ENCODE data around the gene FAM168A. TPM values are rescaled to one million over a fixed set of nuclear protein-coding genes. Genes with fewer than 3 reads are reported as not detected.

The FAM168A gene
- total and polyA plus RNA-seq, 9 of the 15 experiments (the other 6 are each of a cell fraction or from before 2014, with no cell fraction given) = 0.44 to 7.2 (median 2.9) TPM

DNA sequence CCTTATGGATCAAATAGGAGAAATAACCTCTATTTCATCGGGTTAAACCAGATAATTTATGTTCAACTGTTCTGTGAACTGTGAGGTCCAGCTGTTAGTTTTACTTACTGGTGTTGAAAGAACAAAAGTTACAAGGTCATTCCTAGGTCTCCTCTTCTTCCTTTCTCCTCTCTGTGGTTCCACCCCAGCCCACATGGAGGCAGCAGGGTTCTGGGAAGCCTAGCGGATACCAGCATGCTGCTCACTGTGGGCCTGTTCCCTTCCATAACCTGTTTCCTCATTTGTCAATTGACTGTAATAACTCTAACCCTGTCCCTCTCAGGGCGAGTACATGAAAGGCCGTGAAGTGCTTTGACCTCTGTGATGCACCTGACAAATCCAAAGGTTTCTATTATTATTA, 193.9 kb downstream of the FAM168A start (continued):
- TF ChIP-seq ZC3H4 (CRISPR knock-in tag; IDR thresholded peaks at IDR 0.05; ENCODE audit: borderline replicate concordance) (no peak), CTBP1 (IDR thresholded peaks at IDR 0.05; ENCODE audit: borderline replicate concordance) (0 out of 2 replicates have a peak, but pooled peaks have one; percentile 20), HEY1 (CRISPR knock-in tag; IDR thresholded peaks at IDR 0.05; ENCODE audit: borderline replicate concordance) (no peak), ZNF561 (CRISPR knock-in tag; conservative IDR thresholded peaks at IDR 0.05) (no peak), PHF20 (IDR thresholded peaks at IDR 0.05; ENCODE audit: partially characterized antibody) (peak; percentile 51), CEBPG (CRISPR knock-in tag; IDR thresholded peaks at IDR 0.05) (0 out of 2 replicates have a peak, but pooled peaks have one; percentile 12), CEBPG (tag; conservative IDR thresholded peaks at IDR 0.05 in 1 of 2, IDR thresholded peaks at IDR 0.05 in 1 of 2) (no peak), CEBPB (tag; IDR thresholded peaks at IDR 0.05) (no peak), CREB1 (IDR thresholded peaks at IDR 0.05) (no peak), CREB1 (CRISPR knock-in tag; IDR thresholded peaks at IDR 0.05) (0 out of 2 replicates have a peak, but pooled peaks have one; percentile 15), RAD51 (IDR thresholded peaks at IDR 0.05; ENCODE audit: borderline replicate concordance, low read depth) (no peak), ZNF146 (CRISPR knock-in tag; IDR thresholded peaks at IDR 0.05; ENCODE audit: unreplicated experiment) (no peak), CREM (IDR thresholded peaks at IDR 0.05; ENCODE audit: low read depth) (0 out of 2 replicates have a peak, but pooled peaks have one; percentile 33), MAZ (CRISPR knock-in tag; conservative IDR thresholded peaks at IDR 0.05 in 1 of 2, IDR thresholded peaks at IDR 0.05 in 1 of 2) (peak in 1 of 2 experiments; percentile 36; a peak in 1 of 4 replicates), BHLHE40 (IDR thresholded peaks at IDR 0.05; ENCODE audit: low read length) (0 out of 2 replicates have a peak, but pooled peaks have one; percentile 29), ZNF707 (CRISPR knock-in tag; conservative IDR thresholded peaks at IDR 0.05) (no peak), SIN3B (IDR thresholded peaks at IDR 0.05; ENCODE audit: low read depth) (no peak), SPI1 (IDR thresholded peaks at IDR 0.05; ENCODE audit: borderline replicate concordance, low read depth, low read length) (peak; percentile 41; the same call in 1 of the 2 replicates), STAG1 (CRISPR knock-in tag; IDR thresholded peaks at IDR 0.05; ENCODE audit: borderline replicate concordance) (peak; percentile 56; the same call in 1 of the 2 replicates), HMGN3 (IDR thresholded peaks at IDR 0.05; ENCODE audit: borderline replicate concordance, extremely low read depth, insufficient read length, low read depth, low read length) (no peak), ATF7 (IDR thresholded peaks at IDR 0.05) (0 out of 2 replicates have a peak, but pooled peaks have one; percentile 11), ZNF224 (CRISPR knock-in tag; IDR thresholded peaks at IDR 0.05) (no peak)
- TF ChIP-seq, protein P1, sequence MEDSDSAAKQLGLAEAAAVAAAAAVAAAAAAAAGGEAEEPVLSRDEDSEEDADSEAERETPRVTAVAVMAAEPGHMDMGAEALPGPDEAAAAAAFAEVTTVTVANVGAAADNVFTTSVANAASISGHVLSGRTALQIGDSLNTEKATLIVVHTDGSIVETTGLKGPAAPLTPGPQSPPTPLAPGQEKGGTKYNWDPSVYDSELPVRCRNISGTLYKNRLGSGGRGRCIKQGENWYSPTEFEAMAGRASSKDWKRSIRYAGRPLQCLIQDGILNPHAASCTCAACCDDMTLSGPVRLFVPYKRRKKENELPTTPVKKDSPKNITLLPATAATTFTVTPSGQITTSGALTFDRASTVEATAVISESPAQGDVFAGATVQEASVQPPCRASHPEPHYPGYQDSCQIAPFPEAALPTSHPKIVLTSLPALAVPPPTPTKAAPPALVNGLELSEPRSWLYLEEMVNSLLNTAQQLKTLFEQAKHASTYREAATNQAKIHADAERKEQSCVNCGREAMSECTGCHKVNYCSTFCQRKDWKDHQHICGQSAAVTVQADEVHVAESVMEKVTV (CRISPR knock-in tag; IDR thresholded peaks at IDR 0.05) = no peak
- TF ChIP-seq, protein P2, sequence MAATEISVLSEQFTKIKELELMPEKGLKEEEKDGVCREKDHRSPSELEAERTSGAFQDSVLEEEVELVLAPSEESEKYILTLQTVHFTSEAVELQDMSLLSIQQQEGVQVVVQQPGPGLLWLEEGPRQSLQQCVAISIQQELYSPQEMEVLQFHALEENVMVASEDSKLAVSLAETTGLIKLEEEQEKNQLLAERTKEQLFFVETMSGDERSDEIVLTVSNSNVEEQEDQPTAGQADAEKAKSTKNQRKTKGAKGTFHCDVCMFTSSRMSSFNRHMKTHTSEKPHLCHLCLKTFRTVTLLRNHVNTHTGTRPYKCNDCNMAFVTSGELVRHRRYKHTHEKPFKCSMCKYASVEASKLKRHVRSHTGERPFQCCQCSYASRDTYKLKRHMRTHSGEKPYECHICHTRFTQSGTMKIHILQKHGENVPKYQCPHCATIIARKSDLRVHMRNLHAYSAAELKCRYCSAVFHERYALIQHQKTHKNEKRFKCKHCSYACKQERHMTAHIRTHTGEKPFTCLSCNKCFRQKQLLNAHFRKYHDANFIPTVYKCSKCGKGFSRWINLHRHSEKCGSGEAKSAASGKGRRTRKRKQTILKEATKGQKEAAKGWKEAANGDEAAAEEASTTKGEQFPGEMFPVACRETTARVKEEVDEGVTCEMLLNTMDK (IDR thresholded peaks at IDR 0.05; ENCODE audit: borderline replicate concordance, insufficient read depth, low read depth, low read length, poor library complexity, severe bottlenecking) = peak; percentile 93
